DMS 273 (cell line): Measurements from ENCODE around the gene FAU.

Experiments
- DNase-seq: peaks from one replicate; lab custom pipeline; 2025; ENCODE audit not compliant: unreplicated experiment; lab: John Stamatoyannopoulos, UW

Gene FAU

GRCh38 chr11:65136515-65137096 lies 14.7 kb upstream of the FAU start:
- no peak for DNase-seq

- no peak for DNase-seq
Observed at GRCh38 chr11:65135633-65136145, 13.8 kb upstream of the FAU start.

- DNase-seq: peak; percentile 96
Observed at GRCh38 chr11:65134952-65135632, 13.2 kb upstream of the FAU start.

GRCh38 chr11:65134240-65134951 lies 12.5 kb upstream of the FAU start, which contains the start of gene SYVN1:
Gene SYVN1 (minus strand): TSS chr11:65134519. CDS start chr11:65133601, 918 bp downstream.
- DNase-seq: peak; percentile 93

DNA sequence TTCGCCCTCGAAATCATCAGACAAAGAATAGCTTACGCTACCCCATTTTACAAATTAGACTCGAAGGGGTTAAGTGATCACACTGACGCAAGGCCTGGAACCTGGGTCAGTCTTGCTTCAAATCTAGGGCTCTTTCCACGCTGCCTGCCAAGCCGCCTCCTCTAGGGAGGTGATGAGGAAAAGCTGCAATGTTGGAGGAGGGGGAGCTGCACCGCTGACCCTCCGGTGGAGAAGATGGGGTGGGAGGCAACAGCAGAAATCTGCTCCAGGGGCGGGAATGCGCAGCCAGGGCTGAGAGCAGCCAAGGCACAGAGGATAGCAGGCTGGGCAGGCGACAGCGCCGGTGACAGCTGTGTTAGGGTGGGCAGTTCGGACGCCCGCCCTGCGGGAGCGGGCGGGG lies 11.8 kb upstream of the FAU start:
- no peak for DNase-seq

GRCh38 chr11:65132988-65133700 lies 11.2 kb upstream of the FAU start:
- DNase-seq: no peak

- DNase-seq: no peak
Observed at GRCh38 chr11:65132238-65132987, 10.5 kb upstream of the FAU start.

- no peak for DNase-seq
Observed at GRCh38 chr11:65131895-65132237, 9.9 kb upstream of the FAU start.

DNA sequence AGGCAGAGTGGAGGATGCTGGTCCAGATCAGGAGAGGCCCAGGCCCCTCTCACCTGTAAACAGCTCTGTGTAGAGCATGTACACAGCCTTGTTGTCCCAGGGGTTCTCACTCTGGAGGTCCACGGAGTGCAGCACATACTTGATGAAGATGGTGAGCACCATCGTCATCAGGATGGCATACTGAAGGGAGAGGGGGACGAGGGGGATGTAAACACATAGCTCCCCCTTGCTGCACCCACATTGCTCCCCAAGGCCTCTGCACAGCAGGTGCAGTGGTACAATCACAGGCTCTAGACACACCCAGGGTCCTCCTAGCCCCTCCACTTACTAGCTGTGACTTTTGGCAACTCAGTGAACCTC lies 9.5 kb upstream of the FAU start:
- no peak for DNase-seq

DNA sequence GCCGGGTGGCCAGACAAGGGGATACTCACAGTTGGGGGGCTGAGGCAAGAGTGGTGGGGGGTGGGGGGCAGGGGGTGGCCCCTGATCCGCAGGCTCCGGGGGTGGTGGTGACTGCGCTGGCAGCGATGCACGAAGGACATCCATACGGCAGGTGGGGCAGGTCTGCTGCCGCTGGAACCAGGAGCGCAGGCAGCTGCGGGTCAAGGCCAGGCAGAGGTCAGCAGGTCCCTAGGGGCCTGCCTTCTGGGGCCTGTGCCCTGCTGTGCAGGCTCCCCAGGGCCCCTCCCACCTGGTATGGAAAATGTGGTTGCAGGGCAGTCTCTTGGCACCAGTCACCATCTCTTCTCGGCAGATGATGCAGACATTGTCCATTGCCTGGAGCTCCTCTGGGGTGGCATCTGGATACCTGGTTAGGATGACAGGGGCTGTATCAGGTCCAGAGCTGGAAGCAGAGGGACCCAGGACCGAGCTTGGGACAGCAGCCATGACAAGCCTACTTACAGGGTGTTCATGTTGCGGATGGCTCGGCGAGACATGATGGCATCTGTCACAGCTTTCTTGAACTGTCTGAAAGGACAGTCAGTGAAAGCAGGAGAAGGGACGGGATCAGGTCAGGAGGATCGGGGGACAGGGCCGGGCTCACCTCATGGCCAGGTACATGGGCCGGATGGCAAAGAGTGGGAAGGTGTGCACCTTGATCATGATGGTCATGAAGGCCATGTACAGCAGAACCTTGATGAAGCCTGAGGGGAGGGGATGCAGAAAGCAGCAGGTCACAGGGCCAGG lies 8.9 kb upstream of the FAU start:
- DNase-seq: no peak

- peak; percentile 37 for DNase-seq
Observed at GRCh38 chr11:65129649-65130441, 7.9 kb upstream of the FAU start.

DNA sequence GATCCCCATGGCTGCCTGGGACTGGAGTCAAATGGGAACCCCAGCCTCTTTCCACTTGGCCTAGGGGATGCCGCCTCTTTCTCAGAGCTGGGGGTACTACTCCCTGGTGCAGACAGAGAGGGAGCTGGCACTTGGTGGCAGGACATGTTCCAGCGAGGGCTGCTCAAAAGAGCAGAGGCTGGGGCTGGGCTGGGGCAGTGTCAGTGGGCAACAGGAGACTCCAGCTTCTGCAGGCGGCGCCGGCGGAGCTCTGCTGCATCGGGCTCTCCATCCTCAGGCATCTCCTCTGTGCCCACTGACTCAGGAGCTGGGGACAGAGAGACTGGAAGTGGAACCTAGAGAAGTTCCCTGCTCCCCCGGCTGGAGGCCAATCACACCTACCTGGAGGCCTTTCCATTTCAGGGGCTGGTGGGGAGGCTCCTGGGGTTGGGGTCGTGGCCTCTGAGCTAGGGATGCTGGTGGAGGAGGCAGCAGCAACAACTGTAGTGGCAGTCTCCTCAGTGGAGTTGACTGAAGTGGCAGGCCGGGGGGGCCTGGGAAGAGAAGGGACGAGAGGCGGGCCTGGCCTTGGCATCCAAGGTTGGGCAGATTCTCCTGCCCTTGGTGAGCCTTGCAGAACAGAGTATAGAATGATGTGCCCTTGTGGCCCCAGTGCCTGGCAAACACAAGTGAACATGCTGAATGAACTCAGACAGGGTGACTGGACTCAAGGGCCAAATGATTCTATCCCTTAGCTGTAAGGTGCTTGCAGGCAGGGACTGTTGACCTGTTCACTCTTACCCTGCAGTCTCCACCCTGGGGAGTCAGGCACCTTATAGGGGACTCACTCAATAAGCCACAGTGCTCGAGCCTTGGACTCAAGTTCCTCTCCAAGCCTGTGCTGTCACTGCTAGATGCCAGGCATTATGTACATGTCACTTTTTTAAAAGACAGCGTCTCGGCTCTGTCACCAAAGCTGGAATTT lies 6.5 kb upstream of the FAU start:
- DNase-seq: no peak

- no peak for DNase-seq
Observed at GRCh38 chr11:65127473-65128181, 5.7 kb upstream of the FAU start.

- no peak for DNase-seq
Observed at GRCh38 chr11:65126624-65127274, 4.8 kb upstream of the FAU start.

GRCh38 chr11:65125197-65126056 lies 3.5 kb upstream of the FAU start:
- no peak for DNase-seq
